HG02943 (cell line): ENCODE results near the gene ADAM15.

ENCODE experiments used
- ATAC-seq: cut with Tn5 transposase; IDR thresholded peaks from one replicate; pipeline ENCODE4 v1.9.1; 2021; ENCODE audit warnings: mild to moderate bottlenecking, low read depth, moderate library complexity; ENCODE audit not compliant: unreplicated experiment

The ADAM15 gene

GRCh38 chr1:155108296-155108695 lies 57.2 kb downstream of the ADAM15 start:
- no peak for ATAC-seq

DNA sequence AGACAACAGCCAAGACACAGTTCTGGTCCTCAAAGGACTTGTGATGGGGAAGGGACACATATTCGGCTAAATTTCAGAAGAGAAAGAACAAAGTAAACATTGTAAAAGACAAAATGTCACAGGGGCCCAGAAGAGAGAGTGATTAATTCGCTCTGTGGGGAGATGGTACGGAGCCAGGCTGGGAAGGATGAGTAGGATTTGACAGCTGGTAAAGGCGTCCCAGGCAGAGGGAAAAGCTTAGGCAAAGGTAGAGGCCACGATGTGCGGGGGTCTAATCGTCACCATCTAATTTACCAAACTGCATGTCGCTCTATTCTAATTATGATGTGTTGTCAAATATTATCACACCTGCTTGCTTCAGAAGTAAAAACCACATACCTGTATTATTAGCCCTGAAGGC lies 59.3 kb downstream of the ADAM15 start:
- ATAC-seq: no peak

- ATAC-seq: no peak
These were observed 59.7 kb downstream of the ADAM15 start for GRCh38 chr1:155110826-155111225.
